GM18505 (cell line): Measurements from ENCODE around the gene CAPN5.
"Not testable (repeated sequence)": the region's sequence is repeated elsewhere in the genome, so short reads cannot be mapped to it uniquely, and the experiment has no call there.

Experiments used
- ATAC-seq: cut with Tn5 transposase; IDR thresholded peaks from one replicate; pipeline ENCODE4 v1.9.1; 2021; ENCODE audit not compliant: unreplicated experiment
- POLR2A ChIP-seq: IDR thresholded peaks from 4 replicates; pipeline ENCODE4 v1.6.1; 2011; ENCODE audit warnings: borderline replicate concordance; ENCODE audit not compliant: insufficient read depth, insufficient read length; ENCODE audit errors: extremely low read depth

Gene CAPN5

GRCh38 chr11:77051511-77051910 lies 15.3 kb upstream of the CAPN5 start:
- ATAC-seq: no peak
- TF ChIP-seq POLR2A: no peak

DNA sequence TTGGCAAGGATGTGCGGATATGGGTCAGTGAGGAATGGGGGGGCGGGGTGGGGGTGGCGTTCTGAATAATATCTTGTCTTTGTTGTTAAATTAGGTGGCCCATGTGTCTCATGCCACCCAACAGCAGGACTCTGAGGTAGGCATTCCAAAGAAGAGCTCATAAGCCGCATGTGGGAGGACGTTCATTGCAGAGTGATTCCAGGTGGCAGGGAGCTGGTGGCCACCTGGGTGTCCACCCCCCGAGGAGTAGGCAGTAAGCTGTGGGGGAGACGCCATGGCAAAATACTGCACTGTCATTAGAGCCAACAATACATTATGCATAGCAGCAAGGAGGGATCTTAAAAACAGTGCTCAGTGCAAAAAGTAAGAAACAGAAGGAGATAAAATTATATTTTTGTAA lies 14.3 kb upstream of the CAPN5 start:
- no peak for TF ChIP-seq POLR2A
- no peak for ATAC-seq

- TF ChIP-seq POLR2A: no peak
- no peak for ATAC-seq
Observed at GRCh38 chr11:77053217-77054015, 13.4 kb upstream of the CAPN5 start.

DNA sequence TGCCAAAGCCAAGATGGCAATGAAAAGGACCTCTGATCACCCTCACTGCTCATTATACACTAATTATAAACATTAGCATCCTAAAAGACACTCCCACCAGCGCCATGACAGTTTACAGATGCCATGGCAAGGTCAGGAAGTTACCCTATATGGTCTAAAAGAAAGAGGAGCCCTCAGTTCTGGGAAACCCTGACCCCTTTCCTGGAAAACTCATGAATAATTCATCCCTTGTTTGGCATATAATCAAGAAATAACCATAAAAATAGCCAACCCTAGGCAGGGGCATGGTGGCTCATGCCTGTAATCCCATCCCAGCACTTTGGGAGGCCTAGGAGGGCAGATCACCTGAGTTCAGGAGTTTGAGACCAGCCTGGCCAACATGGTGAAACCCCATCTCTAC lies 12.7 kb upstream of the CAPN5 start:
- ATAC-seq: no peak
- no peak for TF ChIP-seq POLR2A

GRCh38 chr11:77055101-77055561 lies 11.6 kb upstream of the CAPN5 start:
- no peak for TF ChIP-seq POLR2A
- no peak for ATAC-seq

- no peak for ATAC-seq
- no peak for TF ChIP-seq POLR2A
Observed at GRCh38 chr11:77055913-77056312, 10.9 kb upstream of the CAPN5 start.

DNA sequence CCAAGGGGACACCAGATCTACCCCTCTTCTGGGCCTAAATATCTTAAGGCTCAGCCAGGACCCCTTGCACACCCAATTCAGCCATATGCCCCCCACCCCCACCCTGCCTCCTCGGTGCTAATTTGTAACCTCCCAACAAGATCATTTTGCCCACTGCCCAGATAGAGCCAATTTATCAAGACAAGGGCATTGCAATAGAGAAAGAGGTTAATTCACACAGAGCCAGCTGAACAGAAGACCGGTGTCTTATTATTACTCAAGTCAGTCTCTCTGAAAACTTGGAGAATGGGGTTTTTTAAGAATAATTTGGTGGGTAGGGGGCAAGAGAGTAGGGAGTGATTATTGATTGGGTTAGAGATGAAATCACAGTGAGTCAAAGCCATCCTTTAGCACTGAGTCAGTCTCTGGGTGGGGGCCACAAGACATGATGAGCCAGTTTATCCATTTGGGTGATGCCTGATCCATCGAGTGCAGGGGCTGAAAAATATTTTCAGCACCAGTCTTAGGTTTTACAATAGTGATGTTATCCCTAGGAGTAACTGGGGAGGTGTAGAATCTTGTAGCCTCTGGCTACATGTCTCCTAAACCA lies 9.9 kb upstream of the CAPN5 start:
- ATAC-seq: no peak
- TF ChIP-seq POLR2A: no peak

- TF ChIP-seq POLR2A: no peak
- no peak for ATAC-seq
Observed at GRCh38 chr11:77057938-77058474, 8.8 kb upstream of the CAPN5 start.

GRCh38 chr11:77058900-77059299 lies 7.9 kb upstream of the CAPN5 start:
- ATAC-seq: no peak
- no peak for TF ChIP-seq POLR2A

DNA sequence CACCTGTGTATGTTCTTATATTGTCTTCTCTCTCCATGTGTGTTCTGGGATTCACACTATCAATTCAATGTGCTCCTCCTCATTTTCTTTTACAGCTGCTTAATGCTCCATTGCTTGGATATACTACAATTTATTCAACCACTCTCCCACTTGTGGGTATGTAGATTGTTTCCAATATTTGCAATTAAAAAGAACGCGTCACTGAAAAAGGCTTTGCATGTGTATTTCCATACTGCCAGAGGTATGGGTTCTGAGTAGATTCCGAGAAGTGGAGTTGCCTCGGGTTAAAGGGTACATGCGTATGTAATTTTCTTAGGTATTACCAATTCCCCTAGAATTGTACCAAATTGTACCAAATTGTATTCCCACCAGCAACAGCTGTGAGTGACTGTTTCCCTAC lies 7.0 kb upstream of the CAPN5 start:
- ATAC-seq: no peak

DNA sequence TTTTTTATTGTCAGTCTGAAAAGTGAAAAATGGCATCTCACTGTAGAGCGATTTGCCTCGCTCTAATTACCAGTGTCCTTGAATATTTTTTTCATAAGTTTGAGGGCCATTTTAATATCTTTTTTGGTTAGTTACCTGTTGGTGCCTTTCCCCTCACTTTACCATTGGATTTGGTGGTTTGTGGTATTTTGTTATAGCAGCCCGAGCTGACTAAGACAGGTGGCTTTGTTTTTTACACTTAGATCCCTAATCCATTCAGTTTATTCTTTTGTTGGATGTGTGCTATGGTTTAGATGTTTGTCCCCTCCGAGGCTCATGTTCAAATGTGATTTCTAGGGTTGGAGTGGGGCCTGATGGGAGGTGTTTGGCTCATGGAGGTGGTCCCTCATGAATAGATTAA lies 6.5 kb upstream of the CAPN5 start:
- TF ChIP-seq POLR2A: no peak
- no peak for ATAC-seq

More for the DNA sequence above, 7.0 kb upstream of the CAPN5 start:
- no peak for TF ChIP-seq POLR2A

DNA sequence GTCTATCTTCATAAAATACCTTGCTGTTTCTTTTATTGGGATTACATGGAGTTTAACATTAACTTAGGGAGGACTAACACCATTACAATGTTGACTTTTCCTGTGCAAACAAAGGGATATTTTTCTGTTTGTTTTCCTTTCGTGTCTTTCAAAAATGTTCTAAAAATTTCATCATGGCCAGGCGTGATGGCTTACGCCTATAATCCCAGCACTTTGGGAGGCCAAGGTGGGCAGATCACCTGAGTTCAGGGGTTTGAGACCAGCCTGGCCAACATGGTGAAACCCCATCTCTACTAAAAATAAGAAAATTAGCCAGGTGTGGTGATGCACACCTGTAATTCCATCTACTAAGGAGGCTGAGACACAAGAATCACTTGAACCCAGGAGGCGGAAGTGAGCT lies 5.5 kb upstream of the CAPN5 start:
- not testable (repeated sequence) for ATAC-seq

- TF ChIP-seq POLR2A: no peak
- ATAC-seq: no peak
Observed at GRCh38 chr11:77062924-77063323, 3.8 kb upstream of the CAPN5 start.

DNA sequence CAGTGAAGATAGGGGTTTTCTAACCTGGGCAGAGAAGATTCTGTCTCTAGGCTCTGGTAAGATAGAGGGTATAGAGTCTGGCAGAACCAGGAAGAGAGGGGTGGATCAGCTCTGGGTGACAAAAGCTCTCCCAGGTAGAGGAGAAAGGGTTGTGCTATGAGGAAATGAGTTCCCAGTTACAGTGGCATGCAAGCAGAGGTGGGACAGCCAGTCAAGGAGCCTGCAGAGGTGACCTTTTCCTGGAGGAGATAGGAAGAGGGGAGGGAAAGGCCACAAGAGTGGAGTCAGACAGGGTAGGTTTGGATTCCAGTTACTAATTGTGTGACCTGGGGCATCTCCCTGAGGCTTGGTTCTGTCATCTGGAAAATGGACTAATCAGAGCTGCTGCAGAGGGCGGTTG lies 3.4 kb upstream of the CAPN5 start:
- TF ChIP-seq POLR2A: no peak
- ATAC-seq: no peak
